HCT116 (cell line): ENCODE data around the gene HSPA12B.

Source experiments
- CBX3 ChIP-seq: IDR thresholded peaks from 2 replicates; pipeline ENCODE4 v1.6.1; 2012; ENCODE audit warnings: low read depth
- CEBPB ChIP-seq: IDR thresholded peaks from 2 replicates; pipeline ENCODE4 v1.6.1; 2012; ENCODE audit warnings: low read depth
- EZH2 ChIP-seq: fragments of 200-600 bp; sonication (generic); IDR thresholded peaks from 2 replicates; pipeline ENCODE4 v1.6.1; 2017; ENCODE audit warnings: antibody characterized with exemption, mixed run types
- JUND ChIP-seq: IDR thresholded peaks from 2 replicates; pipeline ENCODE4 v1.6.1; 2012
- POLR2A ChIP-seq: IDR thresholded peaks from 2 replicates; pipeline ENCODE4 v1.7.0; 2011; ENCODE audit warnings: borderline replicate concordance; ENCODE audit not compliant: insufficient read depth, insufficient read length; ENCODE audit errors: extremely low read depth
- RAD21 ChIP-seq: IDR thresholded peaks from 2 replicates; pipeline ENCODE4 v1.6.1; 2012; ENCODE audit warnings: low read depth, mild to moderate bottlenecking
- SP1 ChIP-seq: IDR thresholded peaks from 2 replicates; pipeline ENCODE4 v1.6.1; 2012; ENCODE audit warnings: low read depth
- TCF7L2 ChIP-seq: IDR thresholded peaks from 2 replicates; pipeline ENCODE4 v1.7.0; 2011; ENCODE audit warnings: borderline replicate concordance, inconsistent platforms; ENCODE audit not compliant: insufficient read depth, insufficient read length; ENCODE audit errors: extremely low read depth
- TF ChIP-seq, protein P1 (sequence below), 3 experiments: fragments of 200-600 bp in 1 of 3; sonication (generic) in 1 of 3; IDR thresholded peaks in 2 of 3; conservative IDR thresholded peaks in 1 of 3; 2 replicates each; pipeline ENCODE4 v1.5.1; 2012 to 2017; ENCODE audit warnings: low read depth in 2 of 3, low read length in 2 of 3, antibody characterized with exemption in 1 of 3, borderline replicate concordance in 1 of 3, control low read depth in 1 of 3, mild to moderate bottlenecking in 1 of 3, mixed read lengths in 1 of 3, mixed run types in 1 of 3, moderate library complexity in 1 of 3; ENCODE audit not compliant: insufficient read depth in 1 of 3
- TF ChIP-seq, protein P2 (sequence below): IDR thresholded peaks from 2 replicates; pipeline ENCODE4 v1.6.1; 2012

DNA sequence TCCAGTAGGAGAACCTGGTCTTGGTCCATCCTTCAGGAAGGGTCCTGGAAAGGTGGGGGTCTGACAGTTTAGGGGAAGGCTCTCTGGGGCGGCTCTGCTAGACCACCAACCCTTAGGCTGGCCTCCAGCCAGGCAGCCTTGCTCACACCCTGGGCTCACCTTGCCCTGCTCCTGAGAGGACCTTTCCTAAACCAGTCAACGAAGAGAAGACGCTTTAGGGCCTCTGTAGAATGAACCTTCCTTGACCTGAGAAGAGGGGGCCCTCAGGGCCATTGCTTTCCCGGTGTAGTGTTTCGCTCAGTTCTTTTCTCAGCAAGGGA, 64.7 kb downstream of the HSPA12B start:
- TF ChIP-seq TCF7L2 (no peak), RAD21 (no peak), JUND (no peak), POLR2A (no peak), EZH2 (no peak), CBX3 (no peak), CEBPB (no peak), SP1 (no peak)
- TF ChIP-seq, protein P1, sequence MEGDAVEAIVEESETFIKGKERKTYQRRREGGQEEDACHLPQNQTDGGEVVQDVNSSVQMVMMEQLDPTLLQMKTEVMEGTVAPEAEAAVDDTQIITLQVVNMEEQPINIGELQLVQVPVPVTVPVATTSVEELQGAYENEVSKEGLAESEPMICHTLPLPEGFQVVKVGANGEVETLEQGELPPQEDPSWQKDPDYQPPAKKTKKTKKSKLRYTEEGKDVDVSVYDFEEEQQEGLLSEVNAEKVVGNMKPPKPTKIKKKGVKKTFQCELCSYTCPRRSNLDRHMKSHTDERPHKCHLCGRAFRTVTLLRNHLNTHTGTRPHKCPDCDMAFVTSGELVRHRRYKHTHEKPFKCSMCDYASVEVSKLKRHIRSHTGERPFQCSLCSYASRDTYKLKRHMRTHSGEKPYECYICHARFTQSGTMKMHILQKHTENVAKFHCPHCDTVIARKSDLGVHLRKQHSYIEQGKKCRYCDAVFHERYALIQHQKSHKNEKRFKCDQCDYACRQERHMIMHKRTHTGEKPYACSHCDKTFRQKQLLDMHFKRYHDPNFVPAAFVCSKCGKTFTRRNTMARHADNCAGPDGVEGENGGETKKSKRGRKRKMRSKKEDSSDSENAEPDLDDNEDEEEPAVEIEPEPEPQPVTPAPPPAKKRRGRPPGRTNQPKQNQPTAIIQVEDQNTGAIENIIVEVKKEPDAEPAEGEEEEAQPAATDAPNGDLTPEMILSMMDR (IDR thresholded peaks at IDR 0.05 in 2 of 3, conservative IDR thresholded peaks at IDR 0.05 in 1 of 3; ENCODE audit: borderline replicate concordance in 1 of 3, insufficient read depth in 1 of 3, low read depth in 2 of 3, low read length in 2 of 3) = no peak
- TF ChIP-seq, protein P2, sequence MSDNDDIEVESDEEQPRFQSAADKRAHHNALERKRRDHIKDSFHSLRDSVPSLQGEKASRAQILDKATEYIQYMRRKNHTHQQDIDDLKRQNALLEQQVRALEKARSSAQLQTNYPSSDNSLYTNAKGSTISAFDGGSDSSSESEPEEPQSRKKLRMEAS = no peak
